Common myeloid progenitor, CD34-positive (primary cell): ENCODE measurements around the gene AEBP2.

Source experiments
- CTCF ChIA-PET: fragments of 350-600 bp; sonication (Branson Sonifier 250); formaldehyde crosslinking; loops from one replicate; lab custom pipeline; 2021; ENCODE audit warnings: antibody characterized with exemption; lab: Charles Lee
- POLR2A ChIA-PET: fragments of 350-600 bp; sonication (Branson Sonifier 250); formaldehyde crosslinking; loops from one replicate; lab custom pipeline; 2021; ENCODE audit warnings: antibody characterized with exemption; lab: Charles Lee
- DNase-seq, 3 donors: peaks; one replicate each; pipeline versions ENCODE4 v3.0.0 to v3.0.0-alpha.2; 2013
- H3K27ac ChIP-seq, 2 experiments: 1 replicate in 1 of 2; 2 replicates in 1 of 2; pipeline ENCODE4 v1.7.0; 2013; ENCODE audit warnings: inconsistent platforms in 2 of 2, low read length in 2 of 2, mild to moderate bottlenecking in 2 of 2, low read depth in 1 of 2, moderate library complexity in 1 of 2; ENCODE audit not compliant: severe bottlenecking in 2 of 2, insufficient read depth in 1 of 2, poor library complexity in 1 of 2
- H3K27me3 ChIP-seq, 5 experiments: replicated peaks in 2 of 5; 1 replicate in 3 of 5; 2 replicates in 2 of 5; pipeline versions ENCODE4 v1.6.1 to v1.7.0; 2013; ENCODE audit warnings: low read length in 4 of 5, mild to moderate bottlenecking in 2 of 5, moderate library complexity in 2 of 5, inconsistent platforms in 1 of 5; ENCODE audit not compliant: insufficient read depth in 5 of 5, control insufficient read depth in 4 of 5
- H3K36me3 ChIP-seq, 4 experiments: 1 replicate in 2 of 4; 2 replicates in 2 of 4; pipeline versions ENCODE4 v1.6.1 to v1.7.0; 2013; ENCODE audit warnings: low read length in 3 of 4, control low read depth in 1 of 4, mild to moderate bottlenecking in 1 of 4; ENCODE audit not compliant: control insufficient read depth in 4 of 4, insufficient read depth in 4 of 4
- H3K4me1 ChIP-seq, 4 experiments: 1 replicate in 3 of 4; 2 replicates in 1 of 4; pipeline versions ENCODE4 v1.6.1 to v1.7.1; 2013; ENCODE audit warnings: low read length in 3 of 4, mild to moderate bottlenecking in 3 of 4, control low read depth in 1 of 4, inconsistent platforms in 1 of 4, moderate library complexity in 1 of 4; ENCODE audit not compliant: control insufficient read depth in 4 of 4, insufficient read depth in 4 of 4; ENCODE audit errors: control extremely low read depth in 1 of 4
- H3K4me3 ChIP-seq, 7 experiments: 1 replicate in 4 of 7; 2 replicates in 3 of 7; pipeline versions ENCODE4 v1.5.1 to v1.7.0; 2013; ENCODE audit warnings: mild to moderate bottlenecking in 7 of 7, low read length in 6 of 7, moderate library complexity in 6 of 7, inconsistent platforms in 2 of 7, low read depth in 2 of 7, control low read depth in 1 of 7; ENCODE audit not compliant: insufficient read depth in 4 of 7, control insufficient read depth in 1 of 7; ENCODE audit errors: extremely low read depth in 1 of 7
- H3K9me3 ChIP-seq, 5 experiments: 1 replicate in 4 of 5; 2 replicates in 1 of 5; pipeline versions ENCODE4 v1.6.1 to v1.7.1; 2013; ENCODE audit warnings: low read length in 4 of 5, mild to moderate bottlenecking in 2 of 5, inconsistent platforms in 1 of 5, low read depth in 1 of 5, moderate library complexity in 1 of 5; ENCODE audit not compliant: control insufficient read depth in 4 of 5, insufficient read depth in 2 of 5; ENCODE audit errors: control extremely low read depth in 1 of 5
- WGBS: methylation state at CpG from one replicate; pipeline ENCODE4 v1.1.5; 2013; ENCODE audit not compliant: insufficient coverage; 5-methylcytosine and 5-hydroxymethylcytosine counted together

AEBP2 gene

DNA sequence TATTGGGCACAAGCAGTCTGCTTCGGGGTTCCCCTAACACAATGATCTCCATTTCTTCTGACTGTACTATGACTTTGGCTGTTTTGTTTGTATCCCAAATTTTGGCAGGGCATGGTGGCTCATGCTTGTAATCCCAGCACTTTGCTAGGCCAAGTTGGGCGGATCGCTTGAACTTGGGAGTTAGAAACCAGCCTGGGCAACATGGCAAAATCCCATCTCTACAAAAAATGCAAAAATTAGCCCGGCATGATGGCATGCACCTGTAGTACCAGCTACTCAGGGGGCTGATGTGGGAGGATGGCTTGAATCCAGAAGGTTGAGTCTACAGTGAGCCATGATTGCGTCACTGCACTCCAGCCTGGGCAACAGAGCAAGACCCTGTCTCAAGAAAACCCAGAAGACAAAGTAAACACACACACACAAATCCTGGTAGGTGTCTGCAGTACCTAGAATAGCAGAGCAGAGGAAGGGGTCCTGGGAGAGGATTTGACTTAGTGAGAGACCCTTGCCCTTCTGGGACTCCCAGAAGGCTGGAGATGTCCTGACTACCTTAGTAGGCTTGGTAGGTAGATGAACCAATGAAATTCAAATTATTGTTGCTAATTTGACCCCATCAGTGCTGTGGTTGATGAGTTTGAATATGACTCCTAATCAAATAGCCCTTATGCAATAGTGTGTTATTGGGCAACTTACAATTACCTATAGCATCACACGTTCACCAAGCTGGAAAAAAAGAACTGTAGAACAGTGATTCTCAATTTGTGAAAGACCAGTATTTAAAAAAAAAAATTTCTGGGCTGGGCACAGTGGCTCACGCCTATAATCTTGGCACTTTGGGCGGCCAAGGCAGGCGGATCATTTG, 6.8 kb upstream of the AEBP2 start:
- no peaks in the 10 kb centered on the region for H3K36me3 ChIP-seq

DNA sequence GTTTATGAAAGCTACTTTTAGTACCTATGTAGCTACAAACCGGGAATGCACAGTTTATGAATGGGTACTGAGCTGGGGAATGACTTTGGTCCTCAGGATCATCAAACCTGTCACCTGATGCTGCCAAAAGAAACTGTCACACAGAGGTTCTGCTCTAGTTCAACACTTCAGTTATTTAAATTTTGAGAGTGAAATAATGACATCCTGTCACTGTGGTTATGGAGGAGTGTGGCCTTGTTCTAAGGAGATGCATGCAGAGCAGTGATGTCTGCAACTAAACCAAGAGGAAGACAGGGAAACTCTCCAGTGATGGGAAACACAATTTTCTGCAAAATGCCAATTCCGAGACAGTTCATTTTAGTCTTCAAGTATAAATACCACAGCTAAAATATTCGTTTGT, 4.8 kb upstream of the AEBP2 start:
- Histone ChIP-seq H3K27me3 (no peaks in the 10 kb centered on the region), H3K36me3 (no peaks in the 10 kb centered on the region), H3K27ac (no peak overlapping the region), H3K9me3 (peaks cover 0 to 3% (median 0%) of the 10 kb centered on the region in 5 experiments), H3K4me3 (no peak overlapping the region), H3K4me1 (peaks cover 0 to 10% (median 5%) of the 10 kb centered on the region in 4 experiments)
- POLR2A ChIA-PET = no interaction called here
- WGBS = 46% methylated on average over 3 of the region's 3 CpGs
- DNase-seq = peak in 2 of 3 donors; percentile 22 to 41
- CTCF ChIA-PET = interaction anchor here (0.9 to 1.3 kb wide), 3 partner anchors 10 to 78 kb away, joined by 3 read pairs; no protein-coding TSS in a partner anchor

More for the DNA sequence above, 6.8 kb upstream of the AEBP2 start:
- DNase-seq = no peak
- H3K27me3 ChIP-seq = no peaks in the 10 kb centered on the region
- H3K4me1 ChIP-seq = peaks cover 0 to 14% (median 5%) of the 10 kb centered on the region in 4 experiments
- ChIA-PET CTCF (no interaction called here), POLR2A (no interaction called here)
- H3K9me3 ChIP-seq = no peaks in the 10 kb centered on the region
- H3K4me3 ChIP-seq = no peak overlapping the region
- H3K27ac ChIP-seq = no peak overlapping the region
- WGBS = 90% methylated on average over 7 of the region's 9 CpGs

DNA sequence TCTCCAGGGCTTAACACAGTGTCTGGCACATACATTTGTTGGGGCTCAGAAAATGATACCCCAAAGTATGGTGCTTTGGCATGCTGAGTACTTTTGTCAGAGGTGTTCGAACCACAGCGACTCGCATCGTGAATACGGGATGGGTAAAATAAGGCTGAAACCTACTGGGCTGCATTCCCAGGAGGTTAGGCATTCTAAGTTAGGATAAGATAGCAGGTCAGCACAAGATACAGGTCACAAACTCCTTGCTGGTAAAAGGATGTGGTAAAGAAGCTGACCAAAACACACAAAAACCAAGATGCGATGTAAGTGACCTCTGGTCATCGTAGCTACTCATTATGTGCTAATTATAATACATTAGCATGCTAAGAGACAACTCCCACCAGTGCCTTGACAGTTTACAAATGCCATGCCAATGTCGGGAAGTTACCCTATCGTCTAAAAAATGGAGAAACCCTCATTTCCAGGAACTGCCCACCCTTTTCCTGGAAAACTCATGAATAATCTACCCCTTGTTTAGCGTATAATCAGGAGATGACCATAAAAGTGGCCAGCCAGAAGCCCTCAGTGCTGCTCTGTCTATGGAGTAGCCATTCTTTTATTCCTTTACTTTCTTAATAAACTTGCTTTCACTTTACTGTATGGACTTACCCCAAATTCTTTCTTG, 3.3 kb upstream of the AEBP2 start:
- DNase-seq = no peak
- peaks cover 2 to 11% (median 8%) of the 10 kb centered on the region in 4 experiments for H3K4me1 ChIP-seq
- H3K9me3 ChIP-seq = peaks cover 0 to 3% (median 0%) of the 10 kb centered on the region in 5 experiments
- H3K36me3 ChIP-seq = no peaks in the 10 kb centered on the region
- WGBS = 98% methylated on average over 7 of the region's 10 CpGs
- H3K27me3 ChIP-seq = no peaks in the 10 kb centered on the region
- H3K27ac ChIP-seq = no peak overlapping the region
- ChIA-PET CTCF (no interaction called here), POLR2A (no interaction called here)
- no peak overlapping the region for H3K4me3 ChIP-seq

DNA sequence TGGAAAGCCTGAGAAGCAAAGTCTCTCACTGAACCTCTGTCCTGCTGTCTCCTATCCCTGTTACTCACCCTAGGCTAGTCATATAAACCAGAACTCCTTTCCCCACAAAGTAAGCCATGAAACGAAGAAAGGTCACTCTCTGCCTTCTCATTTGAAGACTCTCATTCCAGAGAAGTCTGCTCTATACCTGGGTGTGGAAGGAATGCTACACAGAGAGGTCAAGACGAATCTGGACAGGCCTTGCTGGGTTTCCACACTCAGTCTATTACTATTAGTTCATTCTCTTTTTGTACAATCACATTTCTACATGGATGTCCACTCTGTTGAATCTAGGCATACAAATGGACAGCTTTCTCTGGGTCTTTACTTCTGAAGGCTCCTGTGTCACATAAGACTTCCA, 2.4 kb upstream of the AEBP2 start:
- H3K4me1 ChIP-seq = peaks cover 10 to 19% (median 15%) of the 10 kb centered on the region in 4 experiments
- H3K27ac ChIP-seq = no peak overlapping the region
- H3K27me3 ChIP-seq = no peaks in the 10 kb centered on the region
- no peak overlapping the region for H3K4me3 ChIP-seq
- CTCF ChIA-PET = no interaction called here
- H3K36me3 ChIP-seq = no peaks in the 10 kb centered on the region
- peaks cover 0 to 3% (median 0%) of the 10 kb centered on the region in 5 experiments for H3K9me3 ChIP-seq
- POLR2A ChIA-PET = no interaction called here
- WGBS = 88% methylated on average over 1 of the region's 2 CpGs
- DNase-seq = no peak

DNA sequence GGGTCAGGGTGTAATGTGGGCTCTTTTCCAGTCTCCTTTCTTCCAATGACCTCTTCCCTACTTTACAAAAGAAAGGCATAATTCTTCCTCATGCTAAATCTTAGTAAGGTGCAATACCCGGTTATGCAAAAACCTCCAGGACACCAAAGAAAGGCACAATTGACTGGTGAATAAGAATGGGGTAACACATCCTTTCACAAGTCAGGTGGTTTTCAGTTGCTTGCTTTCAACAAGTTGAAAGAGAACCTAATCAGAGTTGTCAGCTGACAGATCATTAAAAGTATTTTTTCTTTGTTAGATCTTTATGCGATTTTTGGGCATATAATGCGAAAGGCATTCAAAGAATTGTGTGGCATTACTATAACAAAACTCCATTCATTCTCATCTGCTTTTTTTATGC, 1.3 kb upstream of the AEBP2 start:
- ChIA-PET POLR2A (no interaction called here), CTCF (no interaction called here)
- Histone ChIP-seq H3K36me3 (no peaks in the 10 kb centered on the region), H3K4me1 (peaks cover 11 to 26% (median 20%) of the 10 kb centered on the region in 4 experiments), H3K9me3 (peaks cover 0 to 3% (median 0%) of the 10 kb centered on the region in 5 experiments), H3K27me3 (no peaks in the 10 kb centered on the region), H3K4me3 (no peak overlapping the region), H3K27ac (no peak overlapping the region)
- WGBS = 100% methylated on average over 1 of the region's 3 CpGs
- no peak for DNase-seq

DNA sequence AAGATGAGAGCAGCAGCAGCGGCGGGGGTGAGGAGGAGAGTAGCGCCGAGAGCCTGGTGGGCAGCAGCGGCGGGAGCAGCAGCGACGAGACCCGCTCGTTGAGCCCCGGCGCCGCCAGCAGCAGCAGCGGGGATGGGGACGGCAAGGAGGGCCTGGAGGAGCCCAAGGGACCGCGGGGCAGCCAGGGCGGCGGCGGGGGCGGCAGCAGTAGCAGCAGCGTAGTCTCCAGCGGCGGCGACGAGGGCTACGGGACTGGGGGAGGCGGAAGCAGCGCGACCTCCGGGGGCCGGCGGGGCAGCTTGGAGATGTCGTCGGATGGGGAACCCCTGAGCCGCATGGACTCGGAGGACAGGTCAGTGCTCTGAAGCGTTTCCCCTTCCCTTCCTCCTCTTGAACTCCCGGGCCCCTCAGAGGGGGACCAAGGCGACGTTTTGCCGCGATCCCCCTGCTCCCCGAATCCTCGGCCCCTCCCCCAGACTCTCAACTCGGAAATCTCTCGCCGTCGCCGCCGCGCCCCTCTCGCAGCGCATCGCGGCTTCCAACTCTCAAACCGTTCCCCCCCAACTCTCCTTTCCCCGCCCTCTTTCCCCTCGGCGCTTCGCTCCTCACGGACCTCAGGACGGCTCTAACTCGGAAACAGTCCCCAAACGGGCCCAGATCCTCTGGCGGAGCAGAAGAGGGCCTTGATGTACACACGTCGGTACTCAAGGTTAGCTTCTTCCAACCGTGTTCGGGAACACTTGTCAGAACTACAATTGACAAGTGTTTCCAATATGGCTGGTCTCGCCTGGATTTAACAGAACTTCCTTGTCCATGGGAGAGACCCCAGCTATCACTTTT, 947 bp downstream of the AEBP2 start:
- POLR2A ChIA-PET = interaction anchor here (0.5 to 0.6 kb wide), 2 partner anchors 20 to 1240 kb away, joined by 3 read pairs; no protein-coding TSS in a partner anchor
- Histone ChIP-seq H3K9me3 (peaks cover 0 to 3% (median 0%) of the 10 kb centered on the region in 5 experiments), H3K4me1 (peaks cover 10 to 22% (median 16%) of the 10 kb centered on the region in 4 experiments), H3K27me3 (no peaks in the 10 kb centered on the region), H3K27ac (peak overlapping the region; percentile 64 to 73), H3K36me3 (peaks cover 0 to 4% (median 2%) of the 10 kb centered on the region in 4 experiments), H3K4me3 (peak overlapping the region; percentile 87 to 98 (median 92))
- CTCF ChIA-PET = interaction anchor here (1.6 kb wide), 1 partner anchor 15 kb away, joined by 3 read pairs; no protein-coding TSS in a partner anchor
- peak; percentile 51 to 80 (median 75) for DNase-seq
- under 1% methylated on average over 65 of the region's 71 CpGs for WGBS
